G401.6 (cell line): ENCODE data around the gene TBC1D1.

ENCODE experiments used
- FAIRE-seq: peaks from 2 replicates; lab custom pipeline; 2012; peaks lifted over from hg19 to GRCh38; lab: Jason Lieb, UNC

Gene TBC1D1

GRCh38 chr4:37994569-37994968 lies 103.7 kb downstream of the TBC1D1 start:
- no peak for FAIRE-seq

GRCh38 chr4:37995299-37995821 lies 104.5 kb downstream of the TBC1D1 start:
- FAIRE-seq, result no peak

GRCh38 chr4:37995981-37996775 lies 105.3 kb downstream of the TBC1D1 start:
- FAIRE-seq, result no peak

- FAIRE-seq, result no peak
Measured at GRCh38 chr4:37998226-37998625, 107.3 kb downstream of the TBC1D1 start.

- FAIRE-seq, result no peak
Measured at GRCh38 chr4:37999000-37999716, 108.3 kb downstream of the TBC1D1 start.

- no peak for FAIRE-seq
Measured at GRCh38 chr4:37999965-38000364, 109.1 kb downstream of the TBC1D1 start.

GRCh38 chr4:38001927-38002326 lies 111.0 kb downstream of the TBC1D1 start:
- FAIRE-seq, result no peak

- FAIRE-seq, result no peak
Measured at GRCh38 chr4:38002451-38003071, 111.7 kb downstream of the TBC1D1 start.

GRCh38 chr4:38003102-38003501 lies 112.2 kb downstream of the TBC1D1 start:
- FAIRE-seq, result no peak

GRCh38 chr4:38003628-38004027 lies 112.7 kb downstream of the TBC1D1 start:
- no peak for FAIRE-seq

GRCh38 chr4:38004062-38004461 lies 113.2 kb downstream of the TBC1D1 start:
- no peak for FAIRE-seq

- FAIRE-seq, result no peak
Measured at GRCh38 chr4:38004887-38005286, 114.0 kb downstream of the TBC1D1 start.

GRCh38 chr4:38005637-38006036 lies 114.8 kb downstream of the TBC1D1 start:
- no peak for FAIRE-seq

- no peak for FAIRE-seq
Measured at GRCh38 chr4:38007645-38008044, 116.8 kb downstream of the TBC1D1 start.

GRCh38 chr4:38008571-38009021 lies 117.7 kb downstream of the TBC1D1 start:
- no peak for FAIRE-seq

GRCh38 chr4:38009421-38009820 lies 118.5 kb downstream of the TBC1D1 start:
- FAIRE-seq, result no peak

- FAIRE-seq, result no peak
Measured at GRCh38 chr4:38009949-38010348, 119.1 kb downstream of the TBC1D1 start.

GRCh38 chr4:38011511-38012162 lies 120.8 kb downstream of the TBC1D1 start:
- no peak for FAIRE-seq

- no peak for FAIRE-seq
Measured at GRCh38 chr4:38013461-38014366, 122.8 kb downstream of the TBC1D1 start.

- FAIRE-seq, result no peak
Measured at GRCh38 chr4:38014421-38014852, 123.6 kb downstream of the TBC1D1 start.

GRCh38 chr4:38015886-38016515 lies 125.1 kb downstream of the TBC1D1 start:
- FAIRE-seq, result no peak
